Ovary (tissue), 9 donors: Measurements from ENCODE around the gene CCDC141. TPM values are rescaled to one million over a fixed set of nuclear protein-coding genes. Genes with fewer than 3 reads are reported as not detected.
"Not testable (repeated sequence)": the region's sequence is repeated elsewhere in the genome, so short reads cannot be mapped to it uniquely, and the experiment has no call there.

Source experiments
- DNase-seq, 5 donors: peaks; one replicate each; pipeline ENCODE4 v3.0.0-alpha.2; 2019 to 2020
- H3K27ac ChIP-seq, 2 donors: fragments of 200-600 bp; one replicate each; pipeline versions ENCODE4 v1.5.1 to v1.8.0; 2019 to 2022
- H3K27me3 ChIP-seq: fragments of 200-600 bp; one replicate; pipeline ENCODE4 v1.8.0; 2022
- H3K36me3 ChIP-seq: fragments of 200-600 bp; sonication (generic); one replicate; pipeline ENCODE4 v1.5.1; 2019
- H3K4me1 ChIP-seq: one replicate; pipeline ENCODE4 v1.8.1; 2013; ENCODE audit warnings: mild to moderate bottlenecking, moderate library complexity; ENCODE audit not compliant: insufficient read depth
- H3K4me3 ChIP-seq: fragments of 200-600 bp; sonication (generic); one replicate; pipeline ENCODE4 v1.5.1; 2017
- H3K9me3 ChIP-seq, 2 donors: fragments of 200-600 bp in 1 of 2; sonication (generic) in 1 of 2; one replicate each; pipeline versions ENCODE4 v1.5.1 to v1.8.1; 2013 to 2019; ENCODE audit warnings: mild to moderate bottlenecking in 1 of 2, moderate library complexity in 1 of 2
- EP300 ChIP-seq: sonication (generic); formaldehyde crosslinking; IDR thresholded peaks from one replicate; pipeline ENCODE4 v1.6.1; 2017; ENCODE audit warnings: antibody characterized with exemption
- POLR2A ChIP-seq: fragments of 450-650 bp; IDR thresholded peaks from one replicate; pipeline ENCODE4 v1.6.1; 2017; ENCODE audit warnings: antibody characterized with exemption, mild to moderate bottlenecking, moderate library complexity
- WGBS, 3 donors: extraction: QIAGEN DNeasy Blood & Tissue Kit in 1 of 3; methylation state at CpG; one replicate each; pipeline versions ENCODE4 v1.1.5 to v1.1.7; 2013 to 2017; 5-methylcytosine and 5-hydroxymethylcytosine counted together
- intact Hi-C, 4 donors: fragments of 100-400 bp; cut with DNase I; formaldehyde crosslinking; loops; one replicate each; pipeline versions ENCODE4 v1.11.0 to v1.15.1; 2022 to 2023
- polyA plus RNA-seq, 2 donors: library from polyadenylated mRNA; stranded (reverse); fragments of 200-250 nt in 1 of 2; fragments of 350-450 nt in 1 of 2; fragmentation: Illumina TruSeq in 1 of 2; extraction: RNeasy Lipid Tissue Mini Kit (QIAGEN cat#74804) in 1 of 2; gene quantifications; one replicate each; pipeline ENCODE4 v1.2.3, GENCODE V29; 2013 to 2014
- total RNA-seq, 7 donors: library from RNA; depleted of rRNA in 2 of 7; stranded (reverse); fragments of >200 nt in 2 of 7; fragmentation: NEBNext Ultra II Directional in 3 of 7; extraction: Animal tissue kit (Norgen Biotek cat#: 25700) in 3 of 7; gene quantifications; one replicate each; pipeline versions ENCODE4 v1.1.0 to v1.2.4, GENCODE V29; 2016 to 2023
- TF ChIP-seq, protein P1 (sequence below), 3 donors: fragments of 450-650 bp in 2 of 3; fragments of 200-600 bp in 1 of 3; IDR thresholded peaks; one replicate each; pipeline versions ENCODE4 v1.5.1 to v1.8.0; 2016 to 2022; ENCODE audit warnings: antibody characterized with exemption in 3 of 3, mild to moderate bottlenecking in 1 of 3
- donor health status: DM: no; HTN: no; CAD: no; lungs with moderate emphysema.
- donor health status: DM: no; HTN: no; CAD: no.
- donor health status: Bipolar disorder and iron deficiency.
- donor health status: DM: yes; HTN: yes; CAD: no.
- donor health status: DM: no; HTN: no; CAD: no.
- donor health status: DM: yes; HTN: yes; CAD: no.

Gene CCDC141
- total and polyA plus RNA-seq, 9 donors, result 0.35 to 6.2 (median 0.77) TPM

DNA sequence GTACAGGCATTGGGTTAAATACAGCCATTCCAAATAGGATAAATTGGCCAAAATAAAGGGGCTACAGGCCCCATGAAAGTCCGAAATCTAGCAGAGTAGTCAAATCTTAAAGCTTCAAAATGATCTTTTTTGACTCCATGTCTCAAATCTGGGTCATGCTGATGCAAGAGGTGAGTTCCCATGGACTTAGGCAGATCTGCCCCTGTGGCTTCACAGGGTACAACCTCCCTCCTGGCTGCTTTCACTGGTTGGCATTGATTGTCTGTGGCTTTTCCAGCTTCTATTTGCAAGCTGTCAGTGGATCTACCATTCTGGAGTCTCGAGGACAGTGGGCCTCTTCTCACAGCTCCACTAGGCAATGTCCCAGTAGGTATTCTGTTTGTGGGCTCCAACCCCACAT, 56.1 kb downstream of the CCDC141 start:
- no peak for DNase-seq
- Histone ChIP-seq H3K27me3 (no peaks in the 10 kb centered on the region), H3K27ac (no peak overlapping the region), H3K4me1 (no peaks in the 10 kb centered on the region), H3K36me3 (no peaks in the 10 kb centered on the region), H3K4me3 (no peak overlapping the region), H3K9me3 (no peaks in the 10 kb centered on the region)
- WGBS, 3 donors, result 80 to 90% (median 88%) methylated on average over 2 of the region's 2 CpGs
- intact Hi-C loops, result no loop called here
- TF ChIP-seq, protein P1, sequence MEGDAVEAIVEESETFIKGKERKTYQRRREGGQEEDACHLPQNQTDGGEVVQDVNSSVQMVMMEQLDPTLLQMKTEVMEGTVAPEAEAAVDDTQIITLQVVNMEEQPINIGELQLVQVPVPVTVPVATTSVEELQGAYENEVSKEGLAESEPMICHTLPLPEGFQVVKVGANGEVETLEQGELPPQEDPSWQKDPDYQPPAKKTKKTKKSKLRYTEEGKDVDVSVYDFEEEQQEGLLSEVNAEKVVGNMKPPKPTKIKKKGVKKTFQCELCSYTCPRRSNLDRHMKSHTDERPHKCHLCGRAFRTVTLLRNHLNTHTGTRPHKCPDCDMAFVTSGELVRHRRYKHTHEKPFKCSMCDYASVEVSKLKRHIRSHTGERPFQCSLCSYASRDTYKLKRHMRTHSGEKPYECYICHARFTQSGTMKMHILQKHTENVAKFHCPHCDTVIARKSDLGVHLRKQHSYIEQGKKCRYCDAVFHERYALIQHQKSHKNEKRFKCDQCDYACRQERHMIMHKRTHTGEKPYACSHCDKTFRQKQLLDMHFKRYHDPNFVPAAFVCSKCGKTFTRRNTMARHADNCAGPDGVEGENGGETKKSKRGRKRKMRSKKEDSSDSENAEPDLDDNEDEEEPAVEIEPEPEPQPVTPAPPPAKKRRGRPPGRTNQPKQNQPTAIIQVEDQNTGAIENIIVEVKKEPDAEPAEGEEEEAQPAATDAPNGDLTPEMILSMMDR (IDR thresholded peaks at IDR 0.05), result no peak
- no peak for TF ChIP-seq POLR2A
- TF ChIP-seq EP300, result no peak

GRCh38 chr2:178992719-178993118, 57.2 kb downstream of the CCDC141 start:
- WGBS, 3 donors, result 76 to 86% (median 77%) methylated on average over 3 of the region's 3 CpGs
- DNase-seq, intact Hi-C loops: not testable (repeated sequence)

DNA sequence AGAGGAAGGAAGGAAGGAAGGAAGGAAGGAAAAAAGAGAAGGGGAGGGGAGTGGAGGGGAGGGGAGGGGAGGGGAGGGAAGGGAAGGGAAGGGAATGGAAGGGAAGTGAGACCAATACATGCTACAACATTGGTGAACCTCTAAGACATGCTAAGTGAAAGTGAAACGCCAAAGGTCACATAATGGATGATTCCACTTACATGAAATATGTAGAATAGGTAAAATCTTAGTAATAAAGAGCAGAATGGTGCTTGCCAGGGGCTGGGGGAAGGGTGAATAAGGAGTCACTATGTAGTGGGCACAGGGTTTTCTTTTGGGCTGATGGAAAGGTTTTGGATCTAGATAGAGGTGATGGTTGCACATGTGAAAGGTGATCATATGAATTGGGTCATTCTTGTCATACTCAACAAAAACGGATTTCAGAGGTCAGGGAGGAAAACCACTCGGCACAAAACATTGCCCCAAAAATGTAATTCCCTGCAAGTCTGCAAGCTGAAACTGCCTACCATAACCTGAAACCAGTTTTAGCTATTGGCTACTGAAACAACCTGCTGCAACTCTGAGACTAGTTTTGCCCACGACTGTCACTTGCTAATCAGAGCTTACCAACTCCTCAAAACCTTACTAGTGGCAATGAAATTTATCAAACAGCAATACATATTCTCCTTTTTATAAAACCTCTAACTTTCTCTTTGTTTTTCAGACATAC, 59.2 kb downstream of the CCDC141 start:
- WGBS, 3 donors, result 69 to 82% (median 75%) methylated on average over 4 of the region's 4 CpGs
- intact Hi-C loops, result no loop called here
- Histone ChIP-seq H3K4me1 (no peaks in the 10 kb centered on the region), H3K36me3 (no peaks in the 10 kb centered on the region), H3K9me3 (no peaks in the 10 kb centered on the region), H3K4me3 (no peak overlapping the region), H3K27me3 (no peaks in the 10 kb centered on the region), H3K27ac (no peak overlapping the region)
- TF ChIP-seq, protein P1 (IDR thresholded peaks at IDR 0.05), result no peak
- no peak for DNase-seq

More at GRCh38 chr2:178992719-178993118, 57.2 kb downstream of the CCDC141 start:
- H3K36me3 ChIP-seq, H3K27me3 ChIP-seq, H3K4me1 ChIP-seq, H3K9me3 ChIP-seq, H3K27ac ChIP-seq, H3K4me3 ChIP-seq: not testable (repeated sequence)

- H3K4me1 ChIP-seq, DNase-seq, H3K27ac ChIP-seq, H3K36me3 ChIP-seq, H3K4me3 ChIP-seq, intact Hi-C loops, H3K27me3 ChIP-seq, H3K9me3 ChIP-seq: not testable (repeated sequence)
- 85 to 96% (median 96%) methylated on average over 1 of the region's 1 CpG for WGBS, 3 donors
Measured at GRCh38 chr2:178989424-178989823, 60.5 kb downstream of the CCDC141 start.

GRCh38 chr2:178982652-178983051, 67.3 kb downstream of the CCDC141 start:
- H3K27me3 ChIP-seq, H3K4me1 ChIP-seq, H3K9me3 ChIP-seq, H3K27ac ChIP-seq, intact Hi-C loops, DNase-seq, H3K36me3 ChIP-seq, H3K4me3 ChIP-seq: not testable (repeated sequence)
- WGBS, 3 donors, result 83 to 97% (median 90%) methylated on average over 9 to 10 of the region's 10 CpGs

GRCh38 chr2:178980815-178981214, 69.1 kb downstream of the CCDC141 start:
- no peaks in the 10 kb centered on the region for H3K36me3 ChIP-seq
- 80 to 87% (median 86%) methylated on average over 2 of the region's 2 CpGs for WGBS, 3 donors

More at GRCh38 chr2:178980815-178981214, 69.1 kb downstream of the CCDC141 start:
- Histone ChIP-seq H3K4me1 (no peaks in the 10 kb centered on the region), H3K4me3 (no peak overlapping the region), H3K9me3 (no peaks in the 10 kb centered on the region), H3K27me3 (no peaks in the 10 kb centered on the region), H3K27ac (no peak overlapping the region)
- TF ChIP-seq POLR2A (no peak), EP300 (no peak)
- TF ChIP-seq, protein P1 (IDR thresholded peaks at IDR 0.05), result no peak
- intact Hi-C loops, result no loop called here
- DNase-seq, result no peak
